Endometrial microvascular endothelial cells (primary cell): ENCODE results near the gene SORL1. TPM values are rescaled to one million over a fixed set of nuclear protein-coding genes. Genes with fewer than 3 reads are reported as not detected.

Experiments
- in situ Hi-C: cut with HindIII; loops from 2 replicates; pipeline ENCODE4 v1.10.0; 2017; ENCODE audit warnings: low sequenced_read_pairs, low pct_unique_long_range_greater_than_20kb; ENCODE audit errors: inconsistent ontology term
- total RNA-seq: library from RNA; depleted of rRNA; stranded (reverse); fragments of >200 nt; gene quantifications from one replicate; pipeline ENCODE4 v1.2.3, GENCODE V29; 2015; ENCODE audit errors: inconsistent ontology term

The SORL1 gene
- total RNA-seq, 1 donor from 2014 or later, result 1.3 TPM

DNA sequence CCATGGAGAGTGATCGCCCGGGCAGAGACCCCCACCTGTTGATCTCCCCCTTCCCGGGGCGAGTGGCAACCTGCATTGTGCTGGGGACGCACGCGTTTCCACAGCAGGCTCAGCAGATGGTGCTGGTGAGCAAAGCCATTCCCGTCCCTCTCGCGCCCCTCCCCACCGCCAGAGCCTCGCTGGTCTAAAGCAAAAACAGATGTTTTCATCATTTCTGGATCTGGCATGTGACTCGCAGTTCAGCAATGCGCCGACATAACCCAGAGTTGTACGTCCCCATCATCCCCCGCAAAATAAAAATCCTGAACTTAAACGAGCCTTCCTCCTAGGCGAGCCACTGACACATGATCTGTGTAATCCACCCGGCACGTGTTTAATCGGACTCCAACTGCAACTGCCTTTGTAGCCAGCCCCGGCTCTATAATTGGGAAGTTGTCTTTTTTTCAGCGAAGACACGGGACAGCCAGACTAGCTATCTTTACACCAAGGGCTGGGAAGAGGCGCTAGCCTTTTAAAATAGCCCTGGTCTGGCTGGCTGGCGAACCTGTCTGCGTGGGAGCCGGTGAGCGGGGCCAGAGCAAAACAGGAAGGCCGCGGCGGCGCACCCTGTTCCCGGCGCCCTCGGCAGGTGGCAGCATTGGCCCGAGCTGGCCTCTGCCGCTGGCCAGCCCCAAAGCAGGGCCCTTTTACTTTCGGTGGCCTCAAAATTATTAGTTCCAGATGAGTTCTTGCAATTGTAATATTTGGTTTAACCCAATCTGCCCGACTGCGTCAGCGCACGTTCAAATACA, 203.6 kb downstream of the SORL1 start:
- in situ Hi-C loops, result no loop called here

DNA sequence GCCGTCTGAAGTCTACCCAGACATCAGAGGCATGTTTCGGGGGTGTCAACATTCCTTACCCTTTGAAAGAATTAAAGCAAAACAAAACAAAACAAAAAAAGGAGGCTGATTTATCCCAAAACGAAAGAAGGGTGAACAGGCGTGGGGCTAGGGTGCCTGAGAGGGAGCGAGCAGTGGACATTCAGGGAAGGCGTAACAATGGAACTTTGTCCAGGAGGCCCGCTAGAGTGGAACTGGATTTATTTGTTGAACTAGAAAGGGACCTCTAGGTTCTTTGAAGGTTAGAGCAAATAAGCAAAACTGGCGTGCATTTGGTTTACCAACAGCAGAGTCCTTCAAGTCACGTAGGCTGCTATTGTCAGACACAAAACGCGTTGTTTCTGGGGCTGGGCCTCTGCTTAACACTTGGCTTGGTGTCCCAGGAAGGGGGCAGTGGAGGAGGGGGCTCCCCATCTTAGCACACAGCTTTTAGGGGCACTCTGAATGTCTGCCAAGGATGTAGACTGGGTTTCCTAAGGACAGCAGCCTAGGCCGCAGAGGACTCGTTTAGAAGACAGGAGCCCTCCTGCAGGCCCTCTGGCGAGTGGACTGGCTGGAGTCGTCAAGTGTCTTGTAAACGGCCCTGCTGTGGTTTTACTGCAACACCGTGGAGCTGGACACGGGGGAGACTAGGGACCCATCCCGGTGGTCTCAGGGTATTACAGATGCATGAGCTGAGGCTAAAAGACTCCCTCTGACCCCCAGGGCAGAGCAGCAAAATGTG, 204.4 kb downstream of the SORL1 start:
- in situ Hi-C loops, result no loop called here

DNA sequence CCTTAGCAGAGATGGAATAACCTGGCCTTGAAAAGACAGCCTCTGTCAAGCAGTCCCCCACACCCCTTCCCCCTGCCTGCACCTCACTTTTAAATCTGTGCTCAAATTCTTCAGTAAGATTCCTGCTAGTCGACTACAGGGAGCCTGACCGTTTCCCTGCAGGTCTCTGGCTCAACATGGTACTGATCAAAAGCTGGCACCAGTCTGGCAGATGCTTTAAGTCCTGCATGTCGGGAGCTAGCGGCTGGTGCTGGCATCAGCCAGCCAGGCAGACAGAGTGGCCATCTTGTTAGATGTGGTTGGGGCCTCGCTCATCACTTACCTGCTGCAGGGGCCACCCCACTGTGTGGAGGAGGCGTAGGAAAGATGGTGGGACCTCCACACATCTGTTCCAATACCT, 205.0 kb downstream of the SORL1 start:
- in situ Hi-C loops, result no loop called here

DNA sequence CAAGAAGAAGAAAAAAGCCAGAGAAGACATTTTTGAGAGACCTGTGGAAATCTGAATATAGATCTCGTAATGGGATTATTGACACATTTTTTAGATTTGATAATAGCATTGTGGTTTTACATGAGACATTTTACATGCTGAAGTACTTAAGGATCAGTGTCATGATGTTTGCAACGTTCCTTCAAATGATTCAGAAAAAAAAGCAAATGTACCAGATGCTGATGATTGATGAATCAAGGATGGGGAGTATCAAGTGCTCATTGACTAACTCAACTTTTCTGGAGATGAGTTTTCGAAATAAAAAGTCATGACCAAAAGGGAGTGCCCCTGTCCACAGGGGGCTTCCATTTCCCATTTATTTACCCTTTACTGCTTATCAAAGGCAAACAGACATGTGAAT, 207.7 kb downstream of the SORL1 start:
- in situ Hi-C loops, result no loop called here

DNA sequence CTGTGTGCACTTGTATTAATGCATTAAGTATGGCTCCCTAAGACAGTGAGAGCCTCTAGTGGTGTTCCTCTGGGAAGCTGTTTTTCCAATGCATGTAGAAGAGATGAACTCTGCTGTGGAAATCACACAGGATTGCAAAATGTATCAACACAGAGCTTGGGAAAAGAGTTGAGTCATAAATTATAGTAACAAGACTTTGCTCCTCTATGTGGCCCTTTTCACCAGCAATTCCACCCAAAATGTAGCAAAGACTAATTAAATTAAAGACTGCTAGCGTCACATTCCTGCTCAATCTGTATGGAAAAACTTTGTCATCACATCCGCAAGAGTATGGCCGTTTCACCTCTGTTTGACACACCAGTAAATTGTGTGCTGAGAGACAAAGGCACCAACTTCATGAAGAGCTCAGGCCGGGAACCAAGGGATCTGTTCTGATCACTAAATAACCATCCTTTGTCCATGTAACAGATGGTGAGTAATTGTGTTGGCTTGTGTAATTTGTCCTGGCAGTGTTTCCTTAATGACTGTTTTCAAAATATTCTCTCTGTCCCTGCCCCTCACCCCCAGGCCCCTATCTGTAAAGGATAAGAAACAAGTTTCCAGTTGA, 209.9 kb downstream of the SORL1 start:
- in situ Hi-C loops, result no loop called here

DNA sequence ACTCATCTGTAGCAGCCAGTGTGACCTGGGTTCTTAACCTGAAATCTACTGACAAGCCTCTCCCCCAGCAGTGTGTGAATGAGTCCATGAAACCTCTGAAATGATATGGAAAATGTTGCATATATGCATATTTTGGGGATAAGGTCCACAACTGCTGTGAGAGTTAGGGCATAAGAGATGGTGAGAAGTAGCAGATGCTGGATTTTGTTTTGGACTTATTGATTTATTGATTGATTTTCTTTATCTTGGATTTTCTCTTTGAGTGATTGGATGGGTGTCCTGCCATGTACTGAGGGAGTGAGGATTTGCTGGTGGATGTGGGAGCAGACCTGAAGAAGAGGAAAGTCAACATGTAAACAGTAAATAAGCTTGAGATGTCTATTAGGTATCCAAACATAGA, 212.0 kb downstream of the SORL1 start:
- in situ Hi-C loops, result no loop called here

DNA sequence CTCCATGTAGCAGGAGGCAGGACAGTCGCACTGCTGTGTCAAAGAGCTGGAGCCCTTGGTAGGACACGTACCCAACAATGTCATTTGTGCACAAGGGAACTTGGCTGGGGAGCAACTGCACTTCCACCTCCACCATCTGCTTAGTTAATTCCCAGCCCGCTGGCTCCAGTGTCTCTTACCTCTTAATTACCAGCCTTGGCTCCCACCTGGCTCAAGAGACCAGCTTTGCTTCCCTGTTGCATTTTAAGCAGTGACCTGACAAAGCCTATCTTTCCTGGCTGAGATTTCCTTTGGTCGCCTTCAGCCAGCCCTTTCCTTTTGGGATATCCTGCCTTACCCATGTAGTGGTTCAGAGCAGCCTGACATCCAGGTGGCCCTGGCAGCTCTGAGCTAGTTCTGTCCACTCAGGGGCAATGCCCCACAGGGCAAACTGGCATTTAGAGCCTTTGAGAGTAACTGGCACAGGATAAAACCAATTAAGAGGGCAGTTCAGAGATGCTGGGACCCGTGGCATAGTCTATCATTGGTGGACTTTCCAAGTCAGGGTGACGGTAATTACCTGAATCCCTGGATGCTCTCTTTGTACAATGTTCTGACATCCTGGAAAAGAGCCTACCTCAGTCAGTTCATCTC, 213.2 kb downstream of the SORL1 start:
- in situ Hi-C loops, result no loop called here

DNA sequence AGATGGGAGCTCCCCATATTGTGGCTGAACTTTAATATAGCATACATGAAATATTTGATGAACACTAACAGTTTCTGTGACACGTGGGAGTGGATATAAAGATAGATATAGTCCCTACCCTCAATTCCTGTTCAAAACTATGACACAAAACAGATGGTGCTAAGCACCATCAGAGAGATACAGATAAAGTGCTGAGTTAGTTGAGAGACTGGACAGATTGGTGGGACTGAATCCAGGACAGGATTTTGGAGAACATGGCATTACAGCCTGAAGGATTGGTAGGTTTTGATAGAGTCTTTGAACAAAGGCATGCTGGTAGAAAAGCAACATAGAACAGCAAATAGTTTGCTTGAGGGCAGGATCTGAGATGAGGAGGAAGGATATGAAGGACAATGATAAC, 215.7 kb downstream of the SORL1 start:
- in situ Hi-C loops, result no loop called here

DNA sequence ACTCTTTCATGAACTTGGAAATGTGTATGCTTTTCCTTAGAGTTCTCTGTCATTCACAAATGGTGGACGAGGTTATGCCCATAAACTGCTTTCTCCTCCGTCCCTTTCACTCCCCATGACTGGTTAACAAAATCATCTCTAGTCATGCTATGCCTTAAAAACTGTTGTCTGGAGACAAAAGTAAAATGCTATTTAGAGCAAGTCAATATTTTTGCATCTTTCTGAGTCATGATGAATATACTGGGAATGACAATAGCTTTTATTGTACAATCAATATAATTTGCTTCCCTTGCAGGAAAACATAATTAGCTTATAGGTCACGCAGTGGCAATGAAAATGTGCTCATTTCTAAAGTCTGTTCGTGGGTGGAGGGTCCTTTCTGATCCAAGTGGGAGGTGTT, 217.3 kb downstream of the SORL1 start:
- in situ Hi-C loops, result no loop called here

DNA sequence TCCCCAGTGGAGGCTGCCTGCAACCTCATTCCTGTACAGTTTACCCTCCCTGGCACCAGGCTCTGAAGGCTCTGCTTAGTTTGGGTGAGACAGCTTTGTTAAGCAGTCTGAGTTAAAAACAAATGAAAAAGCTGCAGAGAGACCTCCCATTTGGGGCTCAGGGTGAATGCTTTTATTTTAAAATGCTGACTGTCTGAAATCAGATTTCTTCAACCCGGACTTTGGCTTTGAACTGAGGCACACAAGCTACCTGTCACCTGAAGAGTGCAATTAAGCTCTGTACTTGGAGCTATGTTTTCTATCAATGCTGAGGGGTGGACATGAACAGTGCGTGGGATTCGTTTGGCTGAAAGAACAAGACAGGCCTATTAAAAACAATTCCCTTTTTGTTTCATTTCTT, 218.2 kb downstream of the SORL1 start:
- in situ Hi-C loops, result no loop called here

DNA sequence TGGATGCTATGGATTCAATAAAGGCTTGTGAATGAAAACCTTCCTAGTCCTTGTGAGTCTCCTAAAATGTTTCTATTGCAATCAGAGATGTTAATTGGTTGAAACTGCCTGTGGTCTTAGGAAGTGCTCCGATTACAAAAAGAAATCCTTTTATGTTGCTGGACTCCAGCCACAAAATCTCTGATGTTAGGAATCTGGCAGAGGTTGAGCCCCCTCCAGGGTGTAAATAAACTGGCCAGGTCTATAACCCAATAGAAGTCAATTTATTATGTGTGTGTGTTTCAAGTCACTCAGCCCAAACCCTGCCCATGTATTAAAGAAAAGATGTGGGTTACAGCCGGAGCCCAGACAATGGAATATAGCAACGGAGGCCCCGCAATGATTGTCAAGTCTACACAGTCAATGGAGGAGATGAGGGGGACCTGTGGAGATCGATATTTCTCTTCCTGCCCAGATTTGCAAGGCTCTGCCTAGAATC, 218.7 kb downstream of the SORL1 start:
- in situ Hi-C loops, result no loop called here

DNA sequence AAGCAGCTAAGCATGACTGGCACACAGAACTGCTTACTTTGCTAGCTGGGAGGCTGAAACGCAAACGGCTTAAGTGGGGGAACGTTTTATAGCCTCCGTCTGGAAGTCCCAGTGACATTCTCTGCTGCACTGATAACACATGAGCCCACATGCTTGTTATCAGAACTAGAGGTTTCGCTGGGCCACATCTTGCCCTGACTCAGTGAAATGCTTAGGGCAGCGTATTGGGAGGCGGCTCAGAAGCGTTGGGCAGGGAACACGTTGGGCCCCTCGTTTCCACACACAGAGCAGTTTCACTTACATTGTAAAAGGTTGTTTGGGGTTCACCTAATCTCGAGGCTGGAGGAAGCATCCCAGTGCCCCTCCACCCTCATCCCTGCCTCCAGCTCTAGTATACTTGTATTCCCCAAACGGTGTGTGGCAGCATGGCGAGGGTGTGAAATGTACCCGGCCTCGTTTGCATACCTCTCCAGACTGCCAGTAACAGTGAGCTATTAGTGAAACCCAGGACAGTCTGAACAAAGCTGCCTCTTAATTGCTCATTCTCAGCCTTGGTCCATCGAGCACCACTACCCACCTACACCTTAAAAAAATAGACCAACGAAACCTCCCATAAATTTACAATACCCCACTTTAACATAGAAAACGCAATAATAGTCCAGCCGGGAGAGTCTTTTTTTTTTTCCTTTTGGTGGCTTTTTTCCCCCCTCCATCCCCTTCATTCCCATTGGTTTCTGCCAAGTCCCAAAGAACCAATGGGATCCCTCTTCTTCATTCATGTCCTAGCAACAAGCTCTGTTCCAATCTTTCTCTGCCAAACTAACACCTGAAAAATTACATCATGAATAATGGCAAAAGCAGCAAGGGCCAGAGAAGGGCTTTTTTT, 219.4 kb downstream of the SORL1 start:
- in situ Hi-C loops, result no loop called here

DNA sequence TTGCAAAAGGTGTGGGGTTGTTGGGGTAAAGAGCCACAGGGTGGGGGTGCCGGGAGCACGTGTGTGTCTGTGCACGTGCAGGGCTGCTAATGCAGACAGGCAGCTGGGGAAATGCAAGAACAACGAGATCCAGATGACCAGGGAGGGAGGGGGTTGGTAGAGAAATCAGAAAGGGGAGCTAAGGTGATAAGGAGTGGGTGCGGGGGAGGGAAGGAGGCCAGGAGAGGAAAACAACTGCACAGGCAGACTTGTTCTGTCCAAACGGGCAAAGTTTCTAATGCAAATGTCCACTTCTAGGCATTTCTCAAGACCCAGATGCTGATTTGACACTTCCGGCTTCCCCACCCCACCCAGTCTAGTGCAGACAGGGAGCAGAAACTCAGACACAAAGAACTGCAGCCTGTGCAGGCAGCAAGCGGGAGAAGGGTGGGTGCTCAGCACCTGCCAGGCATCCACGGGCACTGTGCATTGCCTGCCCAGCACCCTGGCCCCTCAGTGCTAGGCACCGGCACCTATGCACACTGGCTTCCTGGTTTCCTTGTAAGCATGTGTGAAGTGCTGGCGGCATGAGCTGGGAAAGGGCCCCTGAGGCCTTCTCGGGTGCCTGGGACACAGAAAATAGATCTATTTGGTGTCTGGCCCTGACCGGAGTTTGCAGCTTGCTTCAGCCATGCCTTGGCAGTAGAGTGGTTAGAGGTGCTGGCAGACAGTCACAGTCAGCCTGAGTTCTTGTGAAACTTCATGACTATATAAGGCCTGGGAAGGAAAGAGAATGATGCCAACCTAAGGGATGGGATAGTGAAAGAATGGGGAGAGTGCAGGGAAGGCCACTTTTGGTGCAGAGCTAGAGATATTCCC, 220.7 kb downstream of the SORL1 start:
- in situ Hi-C loops, result no loop called here

DNA sequence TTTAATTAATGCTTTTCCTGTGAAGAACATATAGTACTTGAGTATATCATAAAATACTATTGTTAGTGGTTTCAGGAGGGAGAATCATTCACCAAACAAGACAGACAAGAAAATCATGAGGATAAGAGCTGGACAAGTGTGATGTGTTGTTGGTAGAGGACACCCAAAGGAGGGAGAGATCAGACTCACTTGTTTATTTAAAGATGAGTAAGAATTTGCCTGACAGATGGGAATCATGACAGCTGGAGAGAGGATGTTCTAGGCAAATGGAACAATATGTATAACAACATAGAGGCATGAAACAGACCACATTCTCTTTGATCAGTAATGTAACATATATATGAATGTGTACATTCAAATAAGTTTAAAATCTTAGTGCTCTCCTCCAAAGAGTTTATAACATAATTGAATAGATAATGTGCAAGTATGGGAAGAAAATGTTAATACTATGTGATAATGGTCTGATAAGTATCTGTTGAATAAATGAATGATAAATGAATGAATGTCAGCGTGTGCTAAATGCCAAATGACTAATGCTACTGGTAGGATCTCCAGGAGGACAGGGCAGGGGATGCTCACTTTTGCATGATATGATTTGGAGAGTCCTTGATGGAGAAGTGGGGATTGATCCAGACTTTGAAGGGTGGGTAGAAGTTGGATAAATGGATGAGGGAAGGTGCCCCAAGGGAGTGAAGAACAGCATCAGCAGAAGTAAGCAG, 229.6 kb downstream of the SORL1 start:
- in situ Hi-C loops, result no loop called here
